ENCODE results near the gene TNFRSF1B.

TNFRSF1B gene

DNA sequence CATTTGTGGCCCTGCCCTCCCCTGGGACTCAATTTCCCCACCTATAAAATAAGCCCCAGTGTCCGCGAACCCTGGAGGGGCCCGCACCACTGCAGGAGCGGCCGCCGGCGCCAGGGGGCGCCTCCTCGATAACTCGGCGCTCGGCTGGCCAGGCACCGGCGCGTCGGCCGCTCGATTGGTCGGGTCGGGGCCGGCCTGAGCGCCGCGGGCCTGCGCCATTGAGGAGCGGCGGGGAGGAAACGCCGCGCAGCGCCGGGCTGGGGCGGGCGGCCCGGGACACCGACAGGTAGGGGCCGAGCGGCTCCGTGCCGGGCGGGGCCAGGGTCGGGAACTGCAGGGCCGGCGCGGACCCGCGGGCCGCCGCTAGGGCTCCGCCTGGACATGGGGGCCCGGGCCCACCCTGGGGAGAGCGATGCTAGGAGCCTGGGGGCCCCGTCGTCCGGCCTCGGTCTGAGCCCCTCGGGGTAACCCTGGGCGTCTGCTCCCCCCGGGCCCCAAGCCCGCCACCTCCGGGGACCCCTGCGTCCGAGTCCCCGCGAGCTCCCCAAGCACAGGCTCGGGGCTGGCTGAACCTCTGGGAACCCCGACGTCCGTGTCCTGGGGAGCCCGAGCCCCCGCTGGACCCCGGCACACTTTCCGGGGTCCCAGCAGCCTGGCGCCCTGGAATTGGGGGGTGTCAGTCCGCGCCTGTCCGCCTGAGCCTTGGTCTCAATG, 63.2 kb downstream of the TNFRSF1B start, which contains the start of gene VPS13D (continued):
- TF ChIP-seq ZBTB7A (tag by site-specific recombination; IDR thresholded peaks at IDR 0.05; ENCODE audit: low read depth) (no peak), ZNF629 (tag by site-specific recombination; IDR thresholded peaks at IDR 0.05) (no peak), ZNF670 (tag by site-specific recombination; IDR thresholded peaks at IDR 0.05; ENCODE audit: low read depth) (no peak), ZNF558 (tag by site-specific recombination; IDR thresholded peaks at IDR 0.05) (no peak), ZNF221 (tag by site-specific recombination; IDR thresholded peaks at IDR 0.05; ENCODE audit: borderline replicate concordance) (no peak), ZNF37A (tag by site-specific recombination; IDR thresholded peaks at IDR 0.05) (0 out of 2 replicates have a peak, but pooled peaks have one; percentile 22), ZNF830 (tag by site-specific recombination; IDR thresholded peaks at IDR 0.05; ENCODE audit: low read depth) (no peak), IKZF3 (tag by site-specific recombination; IDR thresholded peaks at IDR 0.05) (peak; percentile 57), ZNF248 (tag by site-specific recombination; IDR thresholded peaks at IDR 0.05) (no peak), ZNF785 (tag by site-specific recombination; IDR thresholded peaks at IDR 0.05) (no peak), ZBTB17 (tag by site-specific recombination; IDR thresholded peaks at IDR 0.05) (peak; percentile 88), ZBTB20 (tag by site-specific recombination; IDR thresholded peaks at IDR 0.05) (peak; percentile 84), ZNF423 (tag by site-specific recombination; IDR thresholded peaks at IDR 0.05) (no peak), ZNF155 (tag by site-specific recombination; IDR thresholded peaks at IDR 0.05) (no peak), GLIS2 (tag by site-specific recombination; IDR thresholded peaks at IDR 0.05) (peak; percentile 11), ZNF610 (tag by site-specific recombination; IDR thresholded peaks at IDR 0.05; ENCODE audit: borderline replicate concordance) (peak; percentile 61; the same call in 1 of the 2 replicates), ZNF239 (tag by site-specific recombination; IDR thresholded peaks at IDR 0.05) (no peak)
- TF ChIP-seq, protein P1, sequence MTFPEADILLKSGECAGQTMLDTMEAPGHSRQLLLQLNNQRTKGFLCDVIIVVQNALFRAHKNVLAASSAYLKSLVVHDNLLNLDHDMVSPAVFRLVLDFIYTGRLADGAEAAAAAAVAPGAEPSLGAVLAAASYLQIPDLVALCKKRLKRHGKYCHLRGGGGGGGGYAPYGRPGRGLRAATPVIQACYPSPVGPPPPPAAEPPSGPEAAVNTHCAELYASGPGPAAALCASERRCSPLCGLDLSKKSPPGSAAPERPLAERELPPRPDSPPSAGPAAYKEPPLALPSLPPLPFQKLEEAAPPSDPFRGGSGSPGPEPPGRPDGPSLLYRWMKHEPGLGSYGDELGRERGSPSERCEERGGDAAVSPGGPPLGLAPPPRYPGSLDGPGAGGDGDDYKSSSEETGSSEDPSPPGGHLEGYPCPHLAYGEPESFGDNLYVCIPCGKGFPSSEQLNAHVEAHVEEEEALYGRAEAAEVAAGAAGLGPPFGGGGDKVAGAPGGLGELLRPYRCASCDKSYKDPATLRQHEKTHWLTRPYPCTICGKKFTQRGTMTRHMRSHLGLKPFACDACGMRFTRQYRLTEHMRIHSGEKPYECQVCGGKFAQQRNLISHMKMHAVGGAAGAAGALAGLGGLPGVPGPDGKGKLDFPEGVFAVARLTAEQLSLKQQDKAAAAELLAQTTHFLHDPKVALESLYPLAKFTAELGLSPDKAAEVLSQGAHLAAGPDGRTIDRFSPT (tag by site-specific recombination; IDR thresholded peaks at IDR 0.05) = no peak
- TF ChIP-seq, protein P2, sequence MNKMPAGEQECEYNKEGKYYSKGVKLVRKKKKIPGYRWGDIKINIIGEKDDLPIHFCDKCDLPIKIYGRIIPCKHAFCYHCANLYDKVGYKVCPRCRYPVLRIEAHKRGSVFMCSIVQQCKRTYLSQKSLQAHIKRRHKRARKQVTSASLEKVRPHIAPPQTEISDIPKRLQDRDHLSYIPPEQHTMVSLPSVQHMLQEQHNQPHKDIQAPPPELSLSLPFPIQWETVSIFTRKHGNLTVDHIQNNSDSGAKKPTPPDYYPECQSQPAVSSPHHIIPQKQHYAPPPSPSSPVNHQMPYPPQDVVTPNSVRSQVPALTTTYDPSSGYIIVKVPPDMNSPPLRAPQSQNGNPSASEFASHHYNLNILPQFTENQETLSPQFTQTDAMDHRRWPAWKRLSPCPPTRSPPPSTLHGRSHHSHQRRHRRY (tag by site-specific recombination; IDR thresholded peaks at IDR 0.05) = no peak
- TF ChIP-seq, protein P3, sequence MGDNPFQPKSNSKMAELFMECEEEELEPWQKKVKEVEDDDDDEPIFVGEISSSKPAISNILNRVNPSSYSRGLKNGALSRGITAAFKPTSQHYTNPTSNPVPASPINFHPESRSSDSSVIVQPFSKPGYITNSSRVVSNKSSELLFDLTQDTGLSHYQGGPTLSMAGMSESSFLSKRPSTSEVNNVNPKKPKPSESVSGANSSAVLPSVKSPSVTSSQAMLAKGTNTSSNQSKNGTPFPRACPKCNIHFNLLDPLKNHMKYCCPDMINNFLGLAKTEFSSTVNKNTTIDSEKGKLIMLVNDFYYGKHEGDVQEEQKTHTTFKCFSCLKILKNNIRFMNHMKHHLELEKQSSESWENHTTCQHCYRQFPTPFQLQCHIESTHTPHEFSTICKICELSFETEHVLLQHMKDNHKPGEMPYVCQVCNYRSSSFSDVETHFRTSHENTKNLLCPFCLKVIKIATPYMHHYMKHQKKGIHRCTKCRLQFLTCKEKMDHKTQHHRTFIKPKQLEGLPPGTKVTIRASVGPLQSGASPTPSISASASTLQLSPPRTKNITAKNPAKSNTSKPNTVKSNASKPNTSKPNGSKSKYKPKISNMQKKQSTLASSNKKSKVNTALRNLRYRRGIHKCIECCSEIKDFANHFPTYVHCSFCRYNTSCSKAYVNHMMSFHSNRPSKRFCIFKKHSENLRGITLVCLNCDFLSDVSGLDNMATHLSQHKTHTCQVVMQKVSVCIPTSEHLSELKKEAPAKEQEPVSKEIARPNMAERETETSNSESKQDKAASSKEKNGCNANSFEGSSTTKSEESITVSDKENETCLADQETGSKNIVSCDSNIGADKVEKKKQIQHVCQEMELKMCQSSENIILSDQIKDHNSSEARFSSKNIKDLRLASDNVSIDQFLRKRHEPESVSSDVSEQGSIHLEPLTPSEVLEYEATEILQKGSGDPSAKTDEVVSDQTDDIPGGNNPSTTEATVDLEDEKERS (tag by site-specific recombination; IDR thresholded peaks at IDR 0.05) = no peak
- TF ChIP-seq, protein P4, sequence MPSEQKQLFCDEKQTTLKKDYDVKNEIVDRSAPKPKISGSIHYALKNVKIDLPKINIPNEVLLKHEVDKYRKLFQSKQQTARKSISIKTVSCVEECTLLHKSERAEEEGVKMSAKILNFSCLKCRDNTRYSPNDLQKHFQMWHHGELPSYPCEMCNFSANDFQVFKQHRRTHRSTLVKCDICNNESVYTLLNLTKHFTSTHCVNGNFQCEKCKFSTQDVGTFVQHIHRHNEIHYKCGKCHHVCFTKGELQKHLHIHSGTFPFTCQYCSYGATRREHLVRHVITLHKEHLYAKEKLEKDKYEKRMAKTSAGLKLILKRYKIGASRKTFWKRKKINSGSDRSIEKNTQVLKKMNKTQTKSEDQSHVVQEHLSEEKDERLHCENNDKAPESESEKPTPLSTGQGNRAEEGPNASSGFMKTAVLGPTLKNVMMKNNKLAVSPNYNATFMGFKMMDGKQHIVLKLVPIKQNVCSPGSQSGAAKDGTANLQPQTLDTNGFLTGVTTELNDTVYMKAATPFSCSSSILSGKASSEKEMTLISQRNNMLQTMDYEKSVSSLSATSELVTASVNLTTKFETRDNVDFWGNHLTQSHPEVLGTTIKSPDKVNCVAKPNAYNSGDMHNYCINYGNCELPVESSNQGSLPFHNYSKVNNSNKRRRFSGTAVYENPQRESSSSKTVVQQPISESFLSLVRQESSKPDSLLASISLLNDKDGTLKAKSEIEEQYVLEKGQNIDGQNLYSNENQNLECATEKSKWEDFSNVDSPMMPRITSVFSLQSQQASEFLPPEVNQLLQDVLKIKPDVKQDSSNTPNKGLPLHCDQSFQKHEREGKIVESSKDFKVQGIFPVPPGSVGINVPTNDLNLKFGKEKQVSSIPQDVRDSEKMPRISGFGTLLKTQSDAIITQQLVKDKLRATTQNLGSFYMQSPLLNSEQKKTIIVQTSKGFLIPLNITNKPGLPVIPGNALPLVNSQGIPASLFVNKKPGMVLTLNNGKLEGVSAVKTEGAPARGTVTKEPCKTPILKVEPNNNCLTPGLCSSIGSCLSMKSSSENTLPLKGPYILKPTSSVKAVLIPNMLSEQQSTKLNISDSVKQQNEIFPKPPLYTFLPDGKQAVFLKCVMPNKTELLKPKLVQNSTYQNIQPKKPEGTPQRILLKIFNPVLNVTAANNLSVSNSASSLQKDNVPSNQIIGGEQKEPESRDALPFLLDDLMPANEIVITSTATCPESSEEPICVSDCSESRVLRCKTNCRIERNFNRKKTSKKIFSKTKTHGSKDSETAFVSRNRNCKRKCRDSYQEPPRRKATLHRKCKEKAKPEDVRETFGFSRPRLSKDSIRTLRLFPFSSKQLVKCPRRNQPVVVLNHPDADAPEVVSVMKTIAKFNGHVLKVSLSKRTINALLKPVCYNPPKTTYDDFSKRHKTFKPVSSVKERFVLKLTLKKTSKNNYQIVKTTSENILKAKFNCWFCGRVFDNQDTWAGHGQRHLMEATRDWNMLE (tag by site-specific recombination; conservative IDR thresholded peaks at IDR 0.05; ENCODE audit: low read depth) = no peak
- TF ChIP-seq, protein P5, sequence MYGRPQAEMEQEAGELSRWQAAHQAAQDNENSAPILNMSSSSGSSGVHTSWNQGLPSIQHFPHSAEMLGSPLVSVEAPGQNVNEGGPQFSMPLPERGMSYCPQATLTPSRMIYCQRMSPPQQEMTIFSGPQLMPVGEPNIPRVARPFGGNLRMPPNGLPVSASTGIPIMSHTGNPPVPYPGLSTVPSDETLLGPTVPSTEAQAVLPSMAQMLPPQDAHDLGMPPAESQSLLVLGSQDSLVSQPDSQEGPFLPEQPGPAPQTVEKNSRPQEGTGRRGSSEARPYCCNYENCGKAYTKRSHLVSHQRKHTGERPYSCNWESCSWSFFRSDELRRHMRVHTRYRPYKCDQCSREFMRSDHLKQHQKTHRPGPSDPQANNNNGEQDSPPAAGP (tag by site-specific recombination; IDR thresholded peaks at IDR 0.05) = 0 out of 2 replicates have a peak, but pooled peaks have one; percentile 16
- TF ChIP-seq, protein P6, sequence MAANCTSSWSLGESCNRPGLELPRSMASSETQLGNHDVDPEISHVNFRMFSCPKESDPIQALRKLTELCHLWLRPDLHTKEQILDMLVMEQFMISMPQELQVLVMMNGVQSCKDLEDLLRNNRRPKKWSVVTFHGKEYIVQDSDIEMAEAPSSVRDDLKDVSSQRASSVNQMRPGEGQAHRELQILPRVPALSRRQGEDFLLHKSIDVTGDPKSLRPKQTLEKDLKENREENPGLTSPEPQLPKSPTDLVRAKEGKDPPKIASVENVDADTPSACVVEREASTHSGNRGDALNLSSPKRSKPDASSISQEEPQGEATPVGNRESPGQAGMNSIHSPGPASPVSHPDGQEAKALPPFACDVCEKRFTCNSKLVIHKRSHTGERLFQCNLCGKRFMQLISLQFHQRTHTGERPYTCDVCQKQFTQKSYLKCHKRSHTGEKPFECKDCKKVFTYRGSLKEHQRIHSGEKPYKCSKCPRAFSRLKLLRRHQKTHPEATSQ (tag by site-specific recombination; IDR thresholded peaks at IDR 0.05) = no peak
- TF ChIP-seq, protein P7, sequence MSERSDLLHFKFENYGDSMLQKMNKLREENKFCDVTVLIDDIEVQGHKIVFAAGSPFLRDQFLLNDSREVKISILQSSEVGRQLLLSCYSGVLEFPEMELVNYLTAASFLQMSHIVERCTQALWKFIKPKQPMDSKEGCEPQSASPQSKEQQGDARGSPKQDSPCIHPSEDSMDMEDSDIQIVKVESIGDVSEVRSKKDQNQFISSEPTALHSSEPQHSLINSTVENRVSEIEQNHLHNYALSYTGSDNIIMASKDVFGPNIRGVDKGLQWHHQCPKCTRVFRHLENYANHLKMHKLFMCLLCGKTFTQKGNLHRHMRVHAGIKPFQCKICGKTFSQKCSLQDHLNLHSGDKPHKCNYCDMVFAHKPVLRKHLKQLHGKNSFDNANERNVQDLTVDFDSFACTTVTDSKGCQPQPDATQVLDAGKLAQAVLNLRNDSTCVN (tag by site-specific recombination; optimal IDR thresholded peaks at IDR 0.05) = peak; percentile 18

Measured in HEK293 (cell line).